CD14-positive monocyte (primary cell): Measurements from ENCODE around the gene SPRED2. TPM values are rescaled to one million over a fixed set of nuclear protein-coding genes. Genes with fewer than 3 reads are reported as not detected.

Experiments used
- DNase-seq, 3 donors: peaks; one replicate each; pipeline ENCODE4 v3.0.0-alpha.2; 2011 to 2022
- H2AFZ ChIP-seq: 2 replicates; pipeline ENCODE4 v1.6.0; 2012; ENCODE audit warnings: mild to moderate bottlenecking, low read depth, low read length, inconsistent platforms; ENCODE audit not compliant: insufficient read depth, poor library complexity, severe bottlenecking
- H3K27ac ChIP-seq, 2 donors: 1 replicate in 1 of 2; 2 replicates in 1 of 2; pipeline ENCODE4 v1.5.1; 2012 to 2013; ENCODE audit warnings: low read length in 2 of 2, control low read depth in 1 of 2, inconsistent platforms in 1 of 2, low read depth in 1 of 2, mild to moderate bottlenecking in 1 of 2
- H3K27me3 ChIP-seq, 2 donors: one replicate each; pipeline versions ENCODE4 v1.6.0 to v1.6.1; 2011 to 2013; ENCODE audit warnings: low read length in 2 of 2; ENCODE audit not compliant: control insufficient read depth in 2 of 2, insufficient read depth in 2 of 2
- H3K36me3 ChIP-seq, 2 donors: replicated peaks in 1 of 2; 1 replicate in 1 of 2; 2 replicates in 1 of 2; pipeline versions ENCODE4 v1.5.1 to v1.6.1; 2012 to 2013; ENCODE audit warnings: low read length in 2 of 2, control low read depth in 1 of 2, inconsistent platforms in 1 of 2, mild to moderate bottlenecking in 1 of 2; ENCODE audit not compliant: insufficient read depth in 2 of 2, control insufficient read depth in 1 of 2
- H3K4me1 ChIP-seq, 2 donors: 1 replicate in 1 of 2; 2 replicates in 1 of 2; pipeline versions ENCODE4 v1.5.1 to v1.6.1; 2012 to 2013; ENCODE audit warnings: low read length in 2 of 2, control low read depth in 1 of 2, inconsistent platforms in 1 of 2, mild to moderate bottlenecking in 1 of 2, moderate library complexity in 1 of 2; ENCODE audit not compliant: insufficient read depth in 2 of 2, control insufficient read depth in 1 of 2
- H3K4me2 ChIP-seq: replicated peaks from 2 replicates; pipeline ENCODE3; 2012; ENCODE audit warnings: low read length, moderate library complexity, mild to moderate bottlenecking; ENCODE audit not compliant: poor library complexity, severe bottlenecking; ENCODE audit errors: extremely low read depth
- H3K4me3 ChIP-seq, 3 experiments: fragments of 200-600 bp in 1 of 3; sonication (generic) in 1 of 3; replicated peaks in 1 of 3; 1 replicate in 2 of 3; 2 replicates in 1 of 3; pipeline ENCODE4 v1.5.1; 2011 to 2013; ENCODE audit warnings: low read length in 3 of 3, mild to moderate bottlenecking in 3 of 3, control low read depth in 2 of 3, low read depth in 2 of 3, inconsistent platforms in 1 of 3, moderate library complexity in 1 of 3
- H3K79me2 ChIP-seq: 2 replicates; pipeline ENCODE4 v1.6.0; 2012; ENCODE audit warnings: mild to moderate bottlenecking, control low read depth, inconsistent platforms, low read length, moderate library complexity; ENCODE audit not compliant: insufficient read depth
- H3K9ac ChIP-seq: 2 replicates; pipeline ENCODE4 v1.6.0; 2017; ENCODE audit warnings: low read length, mild to moderate bottlenecking; ENCODE audit not compliant: insufficient read depth, poor library complexity, severe bottlenecking
- H3K9me3 ChIP-seq, 2 donors: replicated peaks in 1 of 2; 1 replicate in 1 of 2; 2 replicates in 1 of 2; pipeline versions ENCODE4 v1.5.1 to v1.6.1; 2012 to 2013; ENCODE audit warnings: low read length in 2 of 2, control low read depth in 1 of 2; ENCODE audit not compliant: control insufficient read depth in 1 of 2, insufficient read depth in 1 of 2
- H4K20me1 ChIP-seq: 2 replicates; pipeline ENCODE4 v1.6.0; 2012; ENCODE audit warnings: mild to moderate bottlenecking, low read length, control low read depth, moderate library complexity; ENCODE audit not compliant: insufficient read depth
- H3K27ac Mint-ChIP-seq, 7 donors: one replicate each; pipeline ENCODE4 v1.8.0; 2020; ENCODE audit warnings: mild to moderate bottlenecking in 7 of 7, mixed read lengths in 7 of 7, moderate library complexity in 6 of 7, inconsistent platforms in 2 of 7
- H3K27me3 Mint-ChIP-seq, 3 donors: one replicate each; pipeline ENCODE4 v1.8.0; 2021 to 2022; ENCODE audit warnings: low read depth in 3 of 3, mild to moderate bottlenecking in 3 of 3, mixed read lengths in 3 of 3, moderate library complexity in 3 of 3, inconsistent platforms in 1 of 3
- H3K36me3 Mint-ChIP-seq, 2 donors: one replicate each; pipeline ENCODE4 v1.8.0; 2020; ENCODE audit warnings: mixed read lengths in 2 of 2, inconsistent platforms in 1 of 2, mild to moderate bottlenecking in 1 of 2
- H3K4me1 Mint-ChIP-seq: one replicate; pipeline ENCODE4 v1.8.0; 2020; ENCODE audit warnings: mild to moderate bottlenecking, mixed read lengths
- H3K4me3 Mint-ChIP-seq, 2 donors: one replicate each; pipeline ENCODE4 v1.8.0; 2020; ENCODE audit warnings: mild to moderate bottlenecking in 2 of 2, mixed read lengths in 2 of 2, moderate library complexity in 1 of 2
- H3K9me3 Mint-ChIP-seq, 7 donors: one replicate each; pipeline ENCODE4 v1.8.0; 2020 to 2022; ENCODE audit warnings: mixed read lengths in 7 of 7, mild to moderate bottlenecking in 6 of 7, moderate library complexity in 6 of 7, inconsistent platforms in 2 of 7
- WGBS: methylation state at CpG from one replicate; pipeline ENCODE4 v1.1.5; 2013; ENCODE audit warnings: missing lambda C conversion rate; ENCODE audit not compliant: insufficient coverage; 5-methylcytosine and 5-hydroxymethylcytosine counted together
- intact Hi-C, 2 donors: fragments of 100-400 bp; cut with micrococcal nuclease; formaldehyde crosslinking; loops; one replicate each; pipeline versions ENCODE4 v1.15.0 to v1.15.1; 2023
- polyA plus RNA-seq, 3 donors: library from polyadenylated mRNA; depleted of rRNA in 1 of 3; unstranded in 2 of 3; stranded (reverse) in 1 of 3; fragments of 300-500 nt in 2 of 3; fragments of >200 nt in 1 of 3; fragmentation: Illumina TruSeq in 2 of 3; gene quantifications; 1 replicate in 2 of 3; 2 replicates in 1 of 3; pipeline ENCODE4 v1.2.3, GENCODE V29; 2012 to 2021
- TF ChIP-seq, protein P1 (sequence below): fragments of 200-600 bp; IDR thresholded peaks from one replicate; pipeline ENCODE4 v1.8.0; 2022; ENCODE audit warnings: antibody characterized with exemption, mild to moderate bottlenecking

The SPRED2 gene
- polyA plus RNA-seq, 3 donors: 0.20 to 2.0 (median 0.33) TPM

DNA sequence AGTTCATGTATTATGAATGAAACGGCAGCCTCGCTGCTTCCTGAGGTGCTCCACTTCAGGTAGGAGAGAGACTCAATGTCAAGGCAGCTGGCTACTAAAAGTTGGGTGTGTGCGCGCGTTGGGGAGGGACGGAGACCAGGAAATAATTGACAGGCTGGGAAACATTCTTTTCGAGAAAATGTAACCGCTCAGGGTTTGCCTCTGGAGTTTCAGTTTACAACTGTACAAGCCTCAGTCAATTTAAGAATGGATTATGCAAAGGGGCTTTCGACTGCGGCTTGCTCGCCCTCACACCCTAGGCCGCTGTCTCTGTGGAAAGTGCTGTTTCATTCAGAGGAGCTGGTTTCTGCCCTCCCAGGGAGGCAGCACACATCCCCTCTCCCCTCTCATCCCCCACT, 4.4 kb upstream of the SPRED2 start:
- peak overlapping the region; percentile 74 for H3K9ac ChIP-seq
- peak overlapping the region; percentile 76 for H2AFZ ChIP-seq
- TF ChIP-seq, protein P1, sequence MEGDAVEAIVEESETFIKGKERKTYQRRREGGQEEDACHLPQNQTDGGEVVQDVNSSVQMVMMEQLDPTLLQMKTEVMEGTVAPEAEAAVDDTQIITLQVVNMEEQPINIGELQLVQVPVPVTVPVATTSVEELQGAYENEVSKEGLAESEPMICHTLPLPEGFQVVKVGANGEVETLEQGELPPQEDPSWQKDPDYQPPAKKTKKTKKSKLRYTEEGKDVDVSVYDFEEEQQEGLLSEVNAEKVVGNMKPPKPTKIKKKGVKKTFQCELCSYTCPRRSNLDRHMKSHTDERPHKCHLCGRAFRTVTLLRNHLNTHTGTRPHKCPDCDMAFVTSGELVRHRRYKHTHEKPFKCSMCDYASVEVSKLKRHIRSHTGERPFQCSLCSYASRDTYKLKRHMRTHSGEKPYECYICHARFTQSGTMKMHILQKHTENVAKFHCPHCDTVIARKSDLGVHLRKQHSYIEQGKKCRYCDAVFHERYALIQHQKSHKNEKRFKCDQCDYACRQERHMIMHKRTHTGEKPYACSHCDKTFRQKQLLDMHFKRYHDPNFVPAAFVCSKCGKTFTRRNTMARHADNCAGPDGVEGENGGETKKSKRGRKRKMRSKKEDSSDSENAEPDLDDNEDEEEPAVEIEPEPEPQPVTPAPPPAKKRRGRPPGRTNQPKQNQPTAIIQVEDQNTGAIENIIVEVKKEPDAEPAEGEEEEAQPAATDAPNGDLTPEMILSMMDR: no peak
- no peaks in the 10 kb centered on the region for H3K9me3 ChIP-seq
- peaks cover 44 to 61% (median 49%) of the 10 kb centered on the region in 3 donors for H3K27me3 Mint-ChIP-seq
- peaks cover 0 to 6% (median 3%) of the 10 kb centered on the region in 7 donors for H3K9me3 Mint-ChIP-seq
- peak overlapping the region; percentile 68 to 83 for H3K27ac ChIP-seq
- no peaks in the 10 kb centered on the region for H3K36me3 ChIP-seq
- H4K20me1 ChIP-seq: no peaks in the 10 kb centered on the region
- intact Hi-C loops: loop anchor here (10.0 kb wide), 3 partner anchors 72 to 372 kb away; no protein-coding TSS in a partner anchor
- 0% methylated on average over 10 of the region's 12 CpGs for WGBS
- H3K79me2 ChIP-seq: no peaks in the 10 kb centered on the region
- peak overlapping the region; percentile 48 to 99 (median 99) for H3K27ac Mint-ChIP-seq
- H3K4me1 ChIP-seq: peaks cover 21 to 33% of the 10 kb centered on the region in 2 donors
- H3K4me1 Mint-ChIP-seq: peaks cover 23% of the 10 kb centered on the region
- peak overlapping the region; percentile 92 for H3K4me2 ChIP-seq
- peak overlapping the region; percentile 98 to 99 for H3K4me3 Mint-ChIP-seq
- peak in 1 of 3 donors; percentile 43 for DNase-seq
- peak overlapping the region; percentile 30 to 78 (median 60) for H3K4me3 ChIP-seq
- H3K36me3 Mint-ChIP-seq: peaks cover 0 to 13% of the 10 kb centered on the region in 2 donors
- H3K27me3 ChIP-seq: peaks cover 24 to 45% of the 10 kb centered on the region in 2 donors

DNA sequence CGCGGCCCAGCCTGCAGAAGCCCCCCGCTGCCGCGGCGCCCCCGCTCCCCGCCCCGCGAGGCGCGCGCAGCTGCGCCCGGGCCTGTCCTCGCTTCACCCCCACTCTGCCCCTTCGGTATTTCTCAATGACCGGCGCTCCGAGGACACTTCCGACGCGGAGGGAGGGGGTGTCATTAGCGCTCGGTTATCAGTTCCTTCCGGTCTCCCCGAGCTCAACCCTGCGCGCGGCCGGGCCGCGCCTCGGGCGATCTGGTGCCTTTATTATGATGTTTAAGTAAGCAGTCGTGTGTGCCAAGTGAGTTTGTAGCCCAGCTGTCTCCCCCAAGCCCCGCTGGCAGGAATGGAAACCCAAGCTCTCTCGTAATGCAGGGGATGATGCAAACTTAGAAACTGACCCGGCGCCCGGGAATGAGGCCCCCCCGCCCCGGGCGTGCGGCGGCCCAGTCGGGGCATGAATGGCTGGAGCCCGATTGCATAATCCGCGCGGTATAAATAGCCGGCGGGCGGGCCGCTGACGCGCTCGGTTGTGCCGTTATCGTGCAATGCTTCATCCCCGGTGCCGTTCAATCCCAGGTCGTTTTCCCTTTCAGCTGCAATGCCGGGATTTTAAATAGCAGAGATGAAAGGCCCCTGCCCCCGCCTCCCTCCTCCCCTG, 3.9 kb upstream of the SPRED2 start:
- H3K27ac Mint-ChIP-seq: peak overlapping the region; percentile 94 to 99 (median 99)
- H3K27me3 Mint-ChIP-seq: peaks cover 47 to 67% (median 49%) of the 10 kb centered on the region in 3 donors
- under 1% methylated on average over 46 of the region's 65 CpGs for WGBS

More for the DNA sequence above, 3.9 kb upstream of the SPRED2 start:
- TF ChIP-seq, protein P1: no peak
- peak overlapping the region; percentile 74 for H3K9ac ChIP-seq
- H3K4me3 ChIP-seq: peak overlapping the region; percentile 30 to 78 (median 60)
- peaks cover 24 to 45% of the 10 kb centered on the region in 2 donors for H3K27me3 ChIP-seq
- no peaks in the 10 kb centered on the region for H3K9me3 ChIP-seq
- peak overlapping the region; percentile 92 for H3K4me2 ChIP-seq
- intact Hi-C loops: loop anchor here (10.0 kb wide), 3 partner anchors 71 to 371 kb away; no protein-coding TSS in a partner anchor
- H3K27ac ChIP-seq: peak overlapping the region; percentile 68 to 83
- no peaks in the 10 kb centered on the region for H3K79me2 ChIP-seq
- no peaks in the 10 kb centered on the region for H3K36me3 ChIP-seq
- no peaks in the 10 kb centered on the region for H4K20me1 ChIP-seq
- H3K4me1 Mint-ChIP-seq: peaks cover 23% of the 10 kb centered on the region
- DNase-seq: peak; percentile 87 to 91 (median 89)
- H2AFZ ChIP-seq: peak overlapping the region; percentile 76
- H3K4me3 Mint-ChIP-seq: peak overlapping the region; percentile 98 to 99
- H3K4me1 ChIP-seq: peaks cover 21 to 33% of the 10 kb centered on the region in 2 donors
- peaks cover 0 to 13% of the 10 kb centered on the region in 2 donors for H3K36me3 Mint-ChIP-seq
- peaks cover 0 to 8% (median 3%) of the 10 kb centered on the region in 7 donors for H3K9me3 Mint-ChIP-seq
